ENCODE data around the gene ZNF235.

- TF ChIP-seq CTCF (IDR thresholded peaks at IDR 0.05; ENCODE audit: low read length): no peak
- TF ChIP-seq EZH2phosphoT487 (IDR thresholded peaks at IDR 0.05; ENCODE audit: low read length): no peak
- TF ChIP-seq EZH2 (optimal IDR thresholded peaks at IDR 0.05; ENCODE audit: low read depth, low read length): no peak
Measured at GRCh38 chr19:44236384-44236783, 68.4 kb downstream of the ZNF235 start.
